Endothelial cell (in vitro differentiated cells): Measurements from ENCODE around the gene EPHA1. TPM values are rescaled to one million over a fixed set of nuclear protein-coding genes. Genes with fewer than 3 reads are reported as not detected.

ENCODE experiments used
- DNase-seq: peaks from one replicate; pipeline ENCODE4 v3.0.0; 2021; ENCODE audit warnings: low spot score
- H3K27ac Mint-ChIP-seq: one replicate; pipeline ENCODE4 v1.8.0; 2021; ENCODE audit warnings: mixed read lengths, inconsistent platforms; ENCODE audit not compliant: unreplicated experiment
- H3K27me3 Mint-ChIP-seq: one replicate; pipeline ENCODE4 v1.8.0; 2021; ENCODE audit warnings: mild to moderate bottlenecking, moderate library complexity, mixed read lengths, inconsistent platforms; ENCODE audit not compliant: unreplicated experiment
- H3K36me3 Mint-ChIP-seq: one replicate; pipeline ENCODE4 v1.8.0; 2021; ENCODE audit warnings: mild to moderate bottlenecking, low read depth, mixed read lengths, inconsistent platforms; ENCODE audit not compliant: unreplicated experiment
- H3K4me1 Mint-ChIP-seq: one replicate; pipeline ENCODE4 v1.8.0; 2021; ENCODE audit warnings: mild to moderate bottlenecking, mixed read lengths, inconsistent platforms; ENCODE audit not compliant: unreplicated experiment
- H3K4me3 Mint-ChIP-seq: one replicate; pipeline ENCODE4 v1.8.0; 2021; ENCODE audit warnings: mild to moderate bottlenecking, mixed read lengths, inconsistent platforms; ENCODE audit not compliant: unreplicated experiment
- H3K9me3 Mint-ChIP-seq: one replicate; pipeline ENCODE4 v1.8.0; 2021; ENCODE audit warnings: mixed read lengths, inconsistent platforms; ENCODE audit not compliant: unreplicated experiment
- CTCF ChIP-seq: fragments of 200-600 bp; sonication (generic); IDR thresholded peaks from one replicate; pipeline ENCODE4 v1.5.0; 2021; ENCODE audit warnings: antibody characterized with exemption; ENCODE audit not compliant: unreplicated experiment
- total RNA-seq: library from RNA; stranded (reverse); fragmentation: NEBNext Ultra II Directional; extraction: Animal tissue kit (Norgen Biotek cat#: 25700); gene quantifications from one replicate; pipeline ENCODE4 v1.2.1, GENCODE V29; 2021; ENCODE audit not compliant: unreplicated experiment

Gene EPHA1
- total RNA-seq, 1 donor from 2014 or later = 7.1 TPM

DNA sequence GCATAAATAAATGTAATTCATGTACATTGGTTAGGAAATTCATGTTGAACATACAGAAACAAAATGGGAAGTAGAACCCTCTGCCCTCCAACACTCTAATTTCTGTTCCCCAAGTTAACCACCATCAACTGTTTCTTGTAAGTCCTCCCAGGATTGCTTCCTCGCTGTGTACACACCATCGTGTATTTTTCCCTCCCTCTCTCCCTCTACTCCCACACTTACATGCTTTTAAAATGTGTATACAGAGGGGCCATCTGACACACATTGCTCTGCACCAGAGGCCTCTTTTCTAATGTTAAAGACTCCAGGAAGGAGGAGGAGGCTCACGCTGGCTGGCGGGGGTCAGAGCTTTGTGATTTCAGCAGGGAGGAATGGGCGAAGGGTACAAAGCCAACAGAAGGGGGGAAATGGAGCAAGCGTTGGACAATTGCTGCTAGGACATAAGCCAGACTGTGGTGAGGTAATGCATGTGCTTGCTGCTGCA is 1.9 kb upstream of the EPHA1 start:
- no peak for DNase-seq
- Mint-ChIP-seq H3K36me3 (no peaks in the 10 kb centered on the region), H3K27me3 (peaks cover 9% of the 10 kb centered on the region), H3K9me3 (no peaks in the 10 kb centered on the region), H3K27ac (no peak overlapping the region), H3K4me1 (peaks cover 37% of the 10 kb centered on the region), H3K4me3 (no peak overlapping the region)
- no peak for TF ChIP-seq CTCF

DNA sequence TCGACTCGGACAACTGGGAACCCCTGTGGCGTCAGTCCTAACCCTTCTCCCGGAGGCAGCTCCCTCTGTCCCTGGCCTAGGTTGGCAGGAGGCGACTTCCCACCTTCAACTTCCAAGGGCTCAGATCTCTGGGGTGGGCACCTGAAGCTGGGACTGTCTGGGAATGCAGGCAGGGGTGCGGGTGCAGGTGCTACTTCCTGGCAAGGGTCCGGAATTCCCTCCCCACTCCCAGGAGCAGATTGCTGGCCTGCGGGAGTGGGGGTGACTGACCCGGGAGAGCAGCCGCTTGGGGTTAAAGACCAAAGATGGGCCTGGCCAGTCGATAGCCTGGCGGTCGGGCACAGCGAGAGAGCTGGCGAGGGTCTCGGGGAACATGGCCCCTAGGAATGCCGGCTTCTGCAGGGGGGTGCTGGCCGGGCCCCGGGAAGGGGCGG is 387 bp downstream of the EPHA1 start:
- no peak for DNase-seq
- H3K9me3 Mint-ChIP-seq = no peaks in the 10 kb centered on the region
- no peak overlapping the region for H3K4me3 Mint-ChIP-seq
- no peak for TF ChIP-seq CTCF
- H3K36me3 Mint-ChIP-seq = no peaks in the 10 kb centered on the region
- peaks cover 9% of the 10 kb centered on the region for H3K27me3 Mint-ChIP-seq
- no peak overlapping the region for H3K27ac Mint-ChIP-seq
- peaks cover 35% of the 10 kb centered on the region for H3K4me1 Mint-ChIP-seq

DNA sequence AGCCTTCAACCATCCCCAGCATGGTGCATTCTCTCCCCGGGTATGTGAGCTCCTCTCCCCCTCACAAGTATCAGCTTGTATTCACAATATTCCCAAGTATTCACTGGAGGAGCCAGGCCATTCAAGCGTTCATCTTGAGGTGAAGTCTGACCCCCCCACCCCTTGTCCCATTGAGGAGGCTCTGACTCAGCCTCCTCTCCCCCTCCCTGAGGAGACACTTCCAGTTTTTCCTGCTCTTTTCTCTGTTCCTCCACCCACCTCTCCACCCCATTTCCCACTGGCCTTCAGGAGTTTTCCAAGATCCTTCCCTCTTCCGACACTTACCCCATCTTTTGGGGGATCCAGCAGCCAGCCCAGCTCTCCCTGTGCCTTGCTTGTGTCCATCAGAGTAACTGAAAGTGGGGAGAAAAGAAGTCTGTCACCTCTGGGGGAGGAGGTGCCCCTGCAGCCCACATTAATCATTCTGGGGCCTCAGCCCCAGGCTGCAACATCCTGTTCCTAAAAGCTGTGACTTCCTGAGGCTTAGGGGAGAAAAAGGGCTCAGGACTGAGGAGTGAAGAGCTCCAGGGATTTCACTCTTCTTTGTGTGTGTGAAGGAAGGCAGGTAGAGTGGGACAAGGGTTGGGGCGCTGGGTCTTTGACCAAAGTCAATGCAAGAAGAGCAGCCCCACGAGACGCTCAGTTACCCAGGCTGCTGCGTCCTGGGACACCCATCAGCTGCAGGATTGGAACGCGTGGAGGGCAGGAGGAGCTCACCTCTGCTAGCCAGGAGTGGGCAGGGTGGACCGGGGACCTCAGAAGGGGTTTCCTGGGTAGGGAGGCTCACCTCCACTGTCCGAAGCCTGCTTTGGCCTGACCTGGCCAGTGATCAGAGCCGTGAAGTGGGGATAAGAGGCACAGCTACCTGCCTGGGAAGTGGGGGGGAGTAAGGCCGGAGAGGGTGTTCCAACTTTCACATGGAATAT is 1.1 kb downstream of the EPHA1 start:
- Mint-ChIP-seq H3K27ac (peak overlapping the region; percentile 54), H3K4me1 (peaks cover 32% of the 10 kb centered on the region), H3K4me3 (peak overlapping the region; percentile 85), H3K27me3 (peaks cover 6% of the 10 kb centered on the region), H3K36me3 (no peaks in the 10 kb centered on the region), H3K9me3 (no peaks in the 10 kb centered on the region)
- no peak for TF ChIP-seq CTCF
- DNase-seq = no peak

DNA sequence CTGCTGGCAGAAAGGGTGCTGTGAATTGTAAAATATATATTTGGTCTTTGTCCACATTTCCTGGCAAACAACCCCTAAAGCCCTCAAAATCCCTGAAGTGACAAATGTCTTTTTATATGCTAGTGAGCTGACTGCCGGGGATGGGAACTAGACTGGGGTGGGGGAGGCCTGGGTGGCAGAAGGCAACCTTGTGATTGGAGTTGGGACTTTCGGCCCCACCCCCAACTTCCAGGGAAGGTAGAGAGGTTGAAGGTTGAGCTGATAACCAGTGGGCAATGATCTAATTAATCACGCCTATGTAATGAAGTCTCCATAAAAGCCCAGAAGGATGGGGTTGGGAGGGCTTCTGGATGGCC is 2.7 kb downstream of the EPHA1 start:
- Mint-ChIP-seq H3K27ac (no peak overlapping the region), H3K27me3 (peaks cover 6% of the 10 kb centered on the region), H3K9me3 (no peaks in the 10 kb centered on the region), H3K4me3 (no peak overlapping the region), H3K36me3 (peaks cover 2% of the 10 kb centered on the region), H3K4me1 (peaks cover 32% of the 10 kb centered on the region)
- DNase-seq = no peak
- no peak for TF ChIP-seq CTCF
